GM23248 (cell line): ENCODE data around the gene LTK. TPM values are rescaled to one million over a fixed set of nuclear protein-coding genes. Genes with fewer than 3 reads are reported as not detected.
A peak's percentile ranks its signal among the peaks of the same experiment; 100 is the strongest.

Source experiments
- DNase-seq: peaks from one replicate; pipeline ENCODE4 v3.0.0-alpha.2; 2015
- H2AFZ ChIP-seq: fragments of 200-600 bp; sonication (generic); 2 replicates; pipeline ENCODE4 v1.6.1; 2016; ENCODE audit warnings: antibody characterized with exemption
- H3F3A ChIP-seq: fragments of 200-600 bp; sonication (generic); 2 replicates; pipeline ENCODE4 v1.6.1; 2016; ENCODE audit warnings: mild to moderate bottlenecking, antibody characterized with exemption, mixed run types; ENCODE audit not compliant: insufficient read depth
- H3K27ac ChIP-seq: fragments of 200-600 bp; sonication (generic); 2 replicates; pipeline ENCODE4 v1.5.1; 2016; ENCODE audit warnings: mild to moderate bottlenecking
- H3K27me3 ChIP-seq: fragments of 200-600 bp; sonication (generic); replicated peaks from 2 replicates; pipeline ENCODE4 v1.6.1; 2016; ENCODE audit warnings: mild to moderate bottlenecking; ENCODE audit not compliant: insufficient read depth
- H3K36me3 ChIP-seq: fragments of 200-600 bp; sonication (generic); 2 replicates; pipeline ENCODE4 v1.6.1; 2016; ENCODE audit warnings: low read depth, mild to moderate bottlenecking
- H3K4me1 ChIP-seq: fragments of 200-600 bp; sonication (generic); 2 replicates; pipeline ENCODE4 v1.6.1; 2016; ENCODE audit warnings: mild to moderate bottlenecking; ENCODE audit not compliant: insufficient read depth
- H3K4me2 ChIP-seq: fragments of 200-600 bp; sonication (generic); one replicate; pipeline ENCODE4 v1.6.1; 2016; ENCODE audit warnings: mild to moderate bottlenecking; ENCODE audit not compliant: unreplicated experiment
- H3K4me3 ChIP-seq: fragments of 200-600 bp; sonication (generic); 2 replicates; pipeline ENCODE4 v1.5.1; 2016; ENCODE audit warnings: mild to moderate bottlenecking
- H3K79me2 ChIP-seq: fragments of 200-600 bp; sonication (generic); 2 replicates; pipeline ENCODE4 v1.6.1; 2016; ENCODE audit warnings: mild to moderate bottlenecking; ENCODE audit not compliant: insufficient read depth
- H3K9ac ChIP-seq: fragments of 200-600 bp; sonication (generic); 2 replicates; pipeline ENCODE4 v1.6.1; 2016; ENCODE audit warnings: mild to moderate bottlenecking
- H3K9me2 ChIP-seq: fragments of 200-600 bp; sonication (generic); 2 replicates; pipeline ENCODE4 v1.6.1; 2016; ENCODE audit warnings: mixed run types, mild to moderate bottlenecking, moderate library complexity; ENCODE audit not compliant: insufficient read depth
- H3K9me3 ChIP-seq: fragments of 200-600 bp; sonication (generic); one replicate; pipeline ENCODE4 v1.6.1; 2017; ENCODE audit warnings: low read depth
- H4K20me1 ChIP-seq: fragments of 200-600 bp; sonication (generic); 2 replicates; pipeline ENCODE4 v1.6.0; 2016; ENCODE audit not compliant: insufficient read depth
- EZH2 ChIP-seq: fragments of 200-600 bp; sonication (generic); IDR thresholded peaks from 2 replicates; pipeline ENCODE4 v1.6.1; 2018; ENCODE audit warnings: antibody characterized with exemption, mild to moderate bottlenecking; ENCODE audit not compliant: insufficient read depth, poor library complexity, severe bottlenecking
- EZH2phosphoT487 ChIP-seq: fragments of 200-600 bp; sonication (generic); IDR thresholded peaks from 2 replicates; pipeline ENCODE4 v1.6.1; 2018; ENCODE audit warnings: antibody characterized with exemption, moderate library complexity, mild to moderate bottlenecking, low read depth; ENCODE audit not compliant: insufficient read depth
- WGBS, 2 experiments: methylation state at CpG; one replicate each; pipeline ENCODE4 v1.1.6; 2015 to 2017; ENCODE audit warnings: low lambda C conversion rate in 2 of 2, low coverage in 1 of 2; ENCODE audit errors: missing lambda C conversion rate in 2 of 2; 5-methylcytosine and 5-hydroxymethylcytosine counted together
- in situ Hi-C: fragments of 300-500 bp; cut with MboI; formaldehyde crosslinking; loops from 2 replicates; pipeline ENCODE4 v1.15.0; 2020
- polyA plus RNA-seq: library from polyadenylated mRNA; unstranded; fragments of >200 nt; fragmentation: Nextera tagmentation; extraction: Ambion mirVana; gene quantifications from 2 replicates; pipeline ENCODE4 v1.2.1, GENCODE V29; 2016
- total RNA-seq: library from RNA; depleted of rRNA; stranded (reverse); fragments of >200 nt; shearing (Covaris generic); gene quantifications from 2 replicates; pipeline ENCODE4 v1.2.3, GENCODE V29; 2014

LTK gene
- total and polyA plus RNA-seq, 2 experiments from 2014 or later = not detected

GRCh38 chr15:41499109-41499851 is 14.3 kb downstream of the LTK start:
- DNase-seq = peak; percentile 15
- Histone ChIP-seq H3K9me2 (no peaks in the 10 kb centered on the region), H3F3A (no peaks in the 10 kb centered on the region), H3K4me3 (no peak overlapping the region), H2AFZ (no peak overlapping the region), H3K27ac (no peak overlapping the region), H3K79me2 (no peaks in the 10 kb centered on the region), H4K20me1 (no peaks in the 10 kb centered on the region), H3K36me3 (no peaks in the 10 kb centered on the region), H3K9me3 (no peaks in the 10 kb centered on the region), H3K4me1 (peaks cover 3% of the 10 kb centered on the region), H3K9ac (no peak overlapping the region), H3K27me3 (peaks cover 40% of the 10 kb centered on the region), H3K4me2 (no peak overlapping the region)
- in situ Hi-C loops = no loop called here
- WGBS, 2 experiments = 88 to 97% methylated on average over 6 of the region's 6 CpGs
- TF ChIP-seq EZH2phosphoT487 (no peak), EZH2 (no peak)

- Histone ChIP-seq H3K4me3 (no peak overlapping the region), H3K36me3 (no peaks in the 10 kb centered on the region), H3K9me3 (no peaks in the 10 kb centered on the region), H4K20me1 (no peaks in the 10 kb centered on the region), H3K27ac (no peak overlapping the region), H3F3A (no peaks in the 10 kb centered on the region), H3K4me1 (peaks cover 3% of the 10 kb centered on the region), H3K27me3 (peaks cover 41% of the 10 kb centered on the region), H3K79me2 (no peaks in the 10 kb centered on the region), H3K4me2 (no peak overlapping the region), H3K9ac (no peak overlapping the region), H2AFZ (no peak overlapping the region), H3K9me2 (no peaks in the 10 kb centered on the region)
- TF ChIP-seq EZH2phosphoT487 (no peak), EZH2 (no peak)
- in situ Hi-C loops = no loop called here
- WGBS, 2 experiments = 80 to 93% methylated on average over 2 of the region's 2 CpGs
- no peak for DNase-seq
These were observed 15.0 kb downstream of the LTK start for GRCh38 chr15:41498657-41499056.

DNA sequence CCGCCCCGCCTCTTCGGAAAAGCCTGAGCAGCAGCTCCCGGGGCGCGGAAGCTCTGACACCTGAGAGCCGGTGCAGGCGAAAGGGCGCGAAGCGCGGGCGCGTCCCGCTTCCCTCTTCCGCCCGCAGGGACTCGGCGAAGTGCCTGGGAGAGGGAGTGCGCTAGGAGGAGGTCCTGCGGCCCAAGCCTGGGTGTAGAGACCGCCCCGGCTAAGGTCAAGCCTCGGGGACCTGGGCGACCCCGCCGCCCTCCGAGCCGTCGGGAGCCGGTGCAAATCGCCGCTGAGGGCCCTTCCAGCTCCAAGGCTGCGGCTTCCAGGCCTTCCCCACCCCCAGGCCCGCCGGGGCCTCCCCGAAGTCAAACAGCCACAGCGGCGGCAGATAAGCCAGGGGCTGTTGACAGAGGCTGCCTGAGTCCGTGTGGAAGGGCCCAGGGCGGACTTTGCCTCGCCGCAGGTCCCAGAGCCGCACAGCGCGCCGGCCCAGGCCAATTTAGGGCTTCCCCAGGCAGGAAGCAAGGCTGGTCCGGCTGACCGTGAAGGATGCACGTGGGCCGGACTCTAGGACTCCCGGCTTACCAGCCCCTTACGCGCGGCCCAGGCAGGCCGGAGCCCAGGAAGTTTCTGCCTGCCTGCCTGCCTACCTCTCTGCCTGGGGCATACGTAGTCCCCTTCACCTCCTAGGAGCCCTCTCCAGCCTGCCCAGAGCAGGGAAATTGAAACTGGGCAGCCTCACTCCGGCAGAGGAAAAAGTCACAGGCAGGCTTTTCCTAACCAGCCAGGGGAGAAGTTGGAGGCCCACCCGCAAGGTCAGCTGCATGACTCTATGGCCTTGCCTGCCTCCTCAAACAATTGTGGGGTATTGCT is 17.7 kb downstream of the LTK start:
- H3K9me3 ChIP-seq = no peaks in the 10 kb centered on the region
- WGBS, 2 experiments = 93 to 94% methylated on average over 39 to 58 of the region's 59 CpGs
- no peak overlapping the region for H3K4me3 ChIP-seq
- H4K20me1 ChIP-seq = no peaks in the 10 kb centered on the region
- in situ Hi-C loops = no loop called here
- TF ChIP-seq EZH2 = no peak
- no peak for TF ChIP-seq EZH2phosphoT487
- no peak overlapping the region for H3K27ac ChIP-seq
- no peak for DNase-seq
- peaks cover 17% of the 10 kb centered on the region; the same call in 1 of the 2 replicates for H3K27me3 ChIP-seq
- H3K4me2 ChIP-seq = no peak overlapping the region
- no peaks in the 10 kb centered on the region for H3K36me3 ChIP-seq
- no peak overlapping the region for H3K9ac ChIP-seq
- peaks cover 9% of the 10 kb centered on the region for H3K4me1 ChIP-seq
- no peaks in the 10 kb centered on the region for H3F3A ChIP-seq
- no peaks in the 10 kb centered on the region for H3K9me2 ChIP-seq
- no peaks in the 10 kb centered on the region for H3K79me2 ChIP-seq
- no peak overlapping the region for H2AFZ ChIP-seq

DNA sequence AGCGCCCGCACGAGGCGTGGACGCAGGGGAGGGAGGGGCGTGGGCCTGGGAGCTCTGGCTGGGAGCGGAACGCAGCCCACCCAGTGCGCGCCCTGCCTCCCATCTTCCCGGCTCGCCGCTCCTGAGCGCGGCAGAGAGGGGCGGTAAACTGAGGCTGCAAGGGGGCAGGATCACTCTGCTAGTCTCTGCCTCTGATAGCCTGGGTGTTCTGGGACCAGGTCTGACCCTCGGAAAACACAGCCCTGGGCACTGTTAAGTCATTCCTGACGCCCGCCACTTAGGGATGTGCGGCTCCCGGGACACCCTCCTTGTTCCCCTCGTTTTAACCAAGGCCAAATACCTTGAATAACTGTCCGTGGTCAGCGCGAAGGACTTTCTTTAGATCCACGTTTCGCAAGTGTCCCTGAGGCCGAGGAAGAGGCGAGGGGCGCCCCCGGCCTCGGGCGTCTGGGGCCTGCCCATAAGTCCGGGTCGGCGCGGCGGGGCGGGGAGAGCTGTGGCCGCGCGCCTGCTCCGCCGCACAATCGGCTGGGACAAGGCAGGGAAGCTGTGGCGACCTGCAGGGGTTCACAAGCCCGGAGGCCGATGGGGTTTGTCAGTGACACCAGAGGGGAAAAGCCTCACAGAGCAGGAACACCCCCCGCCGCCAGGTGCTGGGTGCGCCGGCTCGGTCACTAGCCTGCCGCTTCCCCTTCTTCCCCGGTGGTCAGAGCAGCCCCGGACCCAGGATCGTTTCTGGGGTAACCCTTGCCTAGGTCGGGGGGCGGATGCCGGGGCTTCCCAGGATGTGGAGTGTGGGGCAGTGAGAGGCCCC is 18.5 kb downstream of the LTK start:
- no peaks in the 10 kb centered on the region for H4K20me1 ChIP-seq
- TF ChIP-seq EZH2 = no peak
- no peak for TF ChIP-seq EZH2phosphoT487
- H3K9me3 ChIP-seq = no peaks in the 10 kb centered on the region
- no peaks in the 10 kb centered on the region for H3F3A ChIP-seq
- no peak overlapping the region for H3K4me2 ChIP-seq
- DNase-seq = no peak
- no peak overlapping the region for H3K9ac ChIP-seq
- 58 to 60% methylated on average over 40 to 60 of the region's 60 CpGs for WGBS, 2 experiments
- H3K4me3 ChIP-seq = no peak overlapping the region
- H3K27me3 ChIP-seq = peaks cover 13% of the 10 kb centered on the region; the same call in 1 of the 2 replicates
- no peaks in the 10 kb centered on the region for H3K79me2 ChIP-seq
- H2AFZ ChIP-seq = no peak overlapping the region; the same call in 1 of the 2 replicates
- H3K36me3 ChIP-seq = no peaks in the 10 kb centered on the region
- in situ Hi-C loops = no loop called here
- peaks cover 12% of the 10 kb centered on the region for H3K4me1 ChIP-seq
- no peak overlapping the region for H3K27ac ChIP-seq
- H3K9me2 ChIP-seq = no peaks in the 10 kb centered on the region
